ENCODE data around the gene CNTNAP2. TPM values are rescaled to one million over a fixed set of nuclear protein-coding genes. Genes with fewer than 3 reads are reported as not detected.

Gene CNTNAP2
- total RNA-seq, 1 donor from 2014 or later = 0.22 TPM

DNA sequence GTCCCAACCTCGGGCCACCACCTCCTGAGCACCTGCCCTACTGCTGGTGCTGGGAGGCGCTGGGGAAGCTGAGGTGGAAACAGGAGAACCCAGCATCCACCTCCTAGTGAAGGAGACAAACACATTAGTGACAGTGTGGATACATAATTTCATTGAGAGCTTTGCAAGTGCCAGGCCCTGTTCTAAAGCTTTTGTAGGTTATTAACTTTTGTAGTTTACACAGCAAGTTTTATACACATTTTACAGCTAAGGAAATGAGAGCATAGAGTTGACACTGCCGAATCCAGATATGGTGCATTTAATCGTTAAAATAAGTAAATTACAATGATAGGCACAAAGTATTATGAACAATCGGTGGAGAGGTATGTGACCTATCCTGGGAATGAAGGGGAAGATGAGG, 2007.9 kb downstream of the CNTNAP2 start:
- ATAC-seq (no peak), DNase-seq (no peak)
- intact Hi-C loops (cut with micrococcal nuclease) = no loop called here

DNA sequence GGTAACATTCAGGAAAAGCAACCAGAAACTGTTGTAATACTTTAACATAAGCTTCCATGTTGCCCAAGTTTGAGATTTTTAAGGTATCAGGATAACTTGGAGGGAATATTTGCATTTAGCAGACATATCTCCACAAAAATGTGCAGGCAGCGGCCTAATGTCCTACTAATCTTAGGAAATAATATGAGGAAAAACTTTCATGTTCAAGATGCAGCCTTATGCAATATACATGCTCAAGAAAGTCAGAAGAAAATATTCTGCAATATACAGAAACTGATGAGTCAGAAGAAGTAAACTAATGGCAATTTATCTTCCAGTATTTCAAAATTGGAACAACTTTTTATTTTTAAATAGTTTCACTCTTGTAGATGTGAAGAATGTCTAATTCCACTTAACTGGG, 2010.8 kb downstream of the CNTNAP2 start:
- ATAC-seq (no peak), DNase-seq (no peak)
- intact Hi-C loops (cut with micrococcal nuclease) = no loop called here

DNA sequence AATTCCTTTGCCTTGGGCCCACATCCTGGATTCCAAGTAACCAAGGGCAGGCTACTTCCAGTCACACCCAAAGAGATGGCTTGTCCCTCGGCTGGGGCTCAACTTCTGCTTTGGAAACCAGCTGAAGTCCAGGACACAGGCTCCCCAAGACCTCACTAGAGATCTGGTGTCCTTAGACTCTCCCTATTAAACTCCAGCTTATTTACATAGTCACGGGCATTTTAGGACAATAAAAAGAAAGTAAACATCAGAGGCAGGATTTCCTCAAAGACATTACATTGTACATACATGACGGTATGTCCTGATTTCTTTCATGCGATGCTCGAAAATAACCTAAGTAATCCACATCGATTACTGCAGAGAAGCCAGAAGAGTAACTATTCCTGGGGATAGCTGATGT, 2012.4 kb downstream of the CNTNAP2 start:
- no peak for DNase-seq
- intact Hi-C loops (cut with micrococcal nuclease) = no loop called here
- ATAC-seq = no peak

- intact Hi-C loops (cut with micrococcal nuclease) = no loop called here
- ATAC-seq (no peak), DNase-seq (no peak)
These were observed 2018.5 kb downstream of the CNTNAP2 start for GRCh38 chr7:148135116-148135515.

DNA sequence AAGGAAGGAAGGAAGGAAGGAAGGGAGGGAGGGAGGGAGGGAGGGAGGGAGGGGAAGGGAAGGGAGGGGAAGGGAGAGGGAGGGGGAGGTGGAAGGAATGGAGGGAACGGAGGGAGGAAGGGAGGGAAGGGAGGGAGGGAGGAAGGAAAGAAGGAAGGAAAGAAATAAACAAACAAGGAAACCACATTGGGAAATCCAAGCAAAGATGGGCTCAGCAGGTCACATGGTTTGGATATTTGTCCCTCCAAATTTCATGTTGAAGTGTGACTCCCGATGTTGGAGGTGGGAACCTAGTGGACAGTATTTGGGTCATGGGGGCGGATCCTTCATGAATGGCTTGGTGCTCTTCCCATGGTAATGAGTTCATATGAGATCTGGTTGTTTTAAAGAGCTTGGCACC, 2019.4 kb downstream of the CNTNAP2 start:
- ATAC-seq = no peak
- intact Hi-C loops (cut with micrococcal nuclease) = no loop called here
- DNase-seq = no peak

DNA sequence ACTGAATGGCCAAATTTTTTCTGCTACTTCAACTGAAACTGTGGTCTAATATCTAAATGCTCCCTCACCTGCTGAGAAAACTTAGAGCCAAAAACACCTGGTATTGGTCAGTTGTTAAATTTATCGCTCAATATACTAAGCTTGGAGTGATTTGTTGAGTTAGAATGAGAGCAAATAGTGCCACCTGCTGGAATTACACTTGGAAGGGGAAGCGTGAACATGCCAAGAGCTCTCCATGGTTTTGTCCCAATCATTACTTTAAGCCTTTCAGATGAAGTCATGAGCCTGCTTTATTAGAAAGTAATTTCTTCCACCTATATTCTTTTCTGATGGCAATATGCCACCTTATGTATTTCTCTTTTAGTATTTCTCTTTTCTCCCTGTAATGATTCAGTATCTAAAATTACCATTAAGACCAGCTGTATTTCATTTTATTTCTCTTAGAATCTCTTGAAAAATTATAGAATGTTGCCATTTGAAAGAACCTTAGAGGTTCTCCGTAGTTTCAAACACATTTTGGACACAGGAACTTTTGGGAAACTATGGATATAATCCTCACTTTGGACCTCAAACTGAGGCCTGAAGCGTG, 2026.2 kb downstream of the CNTNAP2 start:
- no peak for ATAC-seq
- intact Hi-C loops (cut with micrococcal nuclease) = no loop called here
- DNase-seq = no peak

DNA sequence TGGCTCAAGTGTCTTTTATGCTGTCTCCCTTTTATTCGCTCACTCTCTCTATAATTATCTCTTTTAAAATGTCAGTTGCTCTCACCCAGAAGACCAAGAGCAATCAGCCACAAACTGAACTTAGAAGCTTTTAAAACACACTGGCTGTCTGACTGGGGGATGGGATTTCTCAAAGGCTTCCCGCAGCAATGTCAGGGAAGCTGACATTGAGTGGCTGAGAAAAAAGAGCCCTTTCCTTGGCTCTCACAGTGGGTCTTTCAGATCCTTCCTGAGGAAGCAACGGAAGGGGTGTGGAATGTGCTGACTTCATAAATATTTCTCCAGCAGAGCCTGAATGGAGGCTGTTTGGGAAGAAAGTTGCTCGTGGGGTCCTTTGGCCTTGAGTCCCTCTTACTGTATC, 2028.2 kb downstream of the CNTNAP2 start:
- ATAC-seq = no peak
- no peak for DNase-seq
- intact Hi-C loops (cut with micrococcal nuclease) = no loop called here

DNA sequence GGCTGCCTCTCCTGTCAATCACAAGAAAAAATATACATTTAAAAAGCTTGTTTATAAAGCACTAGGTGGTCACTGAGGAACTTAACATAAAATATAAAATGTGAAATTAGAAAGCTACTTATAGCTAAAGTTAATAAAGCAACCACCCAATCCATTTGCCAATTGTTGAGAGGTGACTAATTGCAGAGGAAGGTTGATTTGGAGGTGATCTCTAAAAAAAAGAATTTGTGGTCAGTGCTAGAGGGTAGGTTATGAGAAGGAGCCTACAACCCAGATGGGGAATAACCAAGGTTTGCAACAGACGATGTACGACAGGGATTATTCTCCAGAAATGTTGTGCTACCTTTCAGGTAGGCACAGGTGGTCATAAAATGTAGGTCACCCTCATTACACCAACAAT, 2029.7 kb downstream of the CNTNAP2 start:
- ATAC-seq (no peak), DNase-seq (no peak)
- intact Hi-C loops (cut with micrococcal nuclease) = no loop called here

- DNase-seq (no peak), ATAC-seq (no peak)
- intact Hi-C loops (cut with micrococcal nuclease) = no loop called here
These were observed 2030.8 kb downstream of the CNTNAP2 start for GRCh38 chr7:148147438-148147837.

DNA sequence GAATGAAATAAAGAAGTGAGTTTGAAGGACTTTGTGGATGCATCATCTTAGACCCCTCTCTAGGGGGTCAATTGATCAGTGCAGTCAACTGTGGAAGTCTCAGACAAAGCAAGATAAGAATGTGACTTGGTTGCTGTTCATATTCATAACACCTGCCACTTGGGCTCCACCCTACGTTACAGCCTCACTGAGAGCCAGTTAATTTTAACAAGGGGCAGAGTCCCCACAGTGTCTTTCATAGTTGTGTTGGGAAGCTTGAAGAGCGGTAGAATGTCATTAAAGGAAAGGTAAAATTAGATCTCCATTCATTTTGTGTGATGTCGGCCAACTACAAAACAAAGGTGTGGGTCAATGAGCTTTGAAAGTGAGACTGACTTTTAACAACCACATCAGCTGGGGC, 2031.9 kb downstream of the CNTNAP2 start:
- intact Hi-C loops (cut with micrococcal nuclease) = no loop called here

GRCh38 chr7:148149730-148150129, 2033.1 kb downstream of the CNTNAP2 start:
- intact Hi-C loops (cut with micrococcal nuclease) = no loop called here
- no peak for ATAC-seq
- no peak for DNase-seq

More for the DNA sequence above, 2031.9 kb downstream of the CNTNAP2 start:
- ATAC-seq = no peak
- DNase-seq = no peak

DNA sequence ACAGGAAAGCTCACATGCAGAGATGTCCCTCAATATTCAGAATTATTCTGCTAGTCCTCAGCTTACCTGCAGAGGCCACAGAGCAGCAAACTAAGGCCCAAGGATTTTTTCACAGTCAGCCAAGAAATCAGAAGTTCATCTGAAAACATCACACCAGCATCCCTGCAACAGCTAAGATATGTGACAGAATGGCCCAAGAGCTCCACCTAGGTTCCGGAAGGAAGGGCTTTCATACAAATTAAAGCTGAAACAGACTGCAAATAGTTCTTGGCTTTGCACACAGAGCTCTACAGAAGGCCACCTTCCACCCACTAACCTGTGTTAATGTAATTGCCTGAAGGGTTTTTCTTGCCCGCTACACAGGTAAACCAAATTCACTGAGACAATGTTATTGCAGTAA, 2035.2 kb downstream of the CNTNAP2 start:
- no peak for DNase-seq
- no peak for ATAC-seq
- intact Hi-C loops (cut with micrococcal nuclease) = no loop called here

GRCh38 chr7:148153616-148154284, 2037.1 kb downstream of the CNTNAP2 start:
- peak; percentile 90 for DNase-seq
- ATAC-seq = peak; percentile 99
- intact Hi-C loops (cut with micrococcal nuclease) = no loop called here

GRCh38 chr7:148155000-148155399, 2038.4 kb downstream of the CNTNAP2 start:
- intact Hi-C loops (cut with micrococcal nuclease) = no loop called here
- DNase-seq (no peak), ATAC-seq (no peak)

DNA sequence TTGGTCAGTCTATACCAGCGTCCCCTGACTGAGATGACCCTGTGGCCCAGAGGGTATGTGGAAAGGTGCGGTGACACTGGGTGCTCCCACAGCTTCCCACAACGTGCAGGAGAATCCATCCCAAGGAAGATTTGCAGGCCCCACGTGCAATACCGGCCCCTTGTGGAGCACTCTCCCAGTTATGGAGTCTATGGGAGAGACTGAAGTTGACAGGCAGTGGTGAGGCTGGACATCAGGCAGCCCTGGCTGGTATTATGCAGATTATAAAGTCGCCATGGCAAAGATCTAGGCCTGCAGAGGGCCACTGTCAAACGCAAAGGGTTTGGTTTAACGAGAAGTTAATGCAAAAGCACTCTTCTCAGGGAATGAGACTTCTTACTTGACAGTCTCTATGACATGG, 2039.2 kb downstream of the CNTNAP2 start:
- no peak for DNase-seq
- intact Hi-C loops (cut with micrococcal nuclease) = no loop called here
- no peak for ATAC-seq

- ATAC-seq (no peak), DNase-seq (no peak)
- intact Hi-C loops (cut with micrococcal nuclease) = no loop called here
These were observed 2039.6 kb downstream of the CNTNAP2 start for GRCh38 chr7:148156233-148156632.

DNA sequence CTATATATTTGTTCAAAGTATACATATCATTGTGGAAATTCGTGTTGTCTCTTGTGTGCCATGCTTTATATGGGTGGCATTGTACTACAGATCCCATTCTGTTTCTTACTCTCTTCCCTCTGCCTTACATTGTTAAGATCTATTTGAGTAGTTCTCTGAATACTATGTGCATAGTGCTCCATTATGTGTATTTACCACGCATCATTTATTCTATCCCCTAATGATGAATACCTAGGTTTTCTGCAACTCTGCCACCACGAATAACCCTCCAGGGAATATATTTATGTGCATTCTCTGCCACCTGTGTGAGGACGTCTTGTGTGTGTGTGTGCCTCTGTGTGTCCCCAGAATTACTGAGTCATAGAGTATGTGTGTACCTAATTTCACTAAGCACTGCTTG, 2042.7 kb downstream of the CNTNAP2 start:
- no peak for ATAC-seq
- intact Hi-C loops (cut with micrococcal nuclease) = no loop called here
- DNase-seq = no peak

DNA sequence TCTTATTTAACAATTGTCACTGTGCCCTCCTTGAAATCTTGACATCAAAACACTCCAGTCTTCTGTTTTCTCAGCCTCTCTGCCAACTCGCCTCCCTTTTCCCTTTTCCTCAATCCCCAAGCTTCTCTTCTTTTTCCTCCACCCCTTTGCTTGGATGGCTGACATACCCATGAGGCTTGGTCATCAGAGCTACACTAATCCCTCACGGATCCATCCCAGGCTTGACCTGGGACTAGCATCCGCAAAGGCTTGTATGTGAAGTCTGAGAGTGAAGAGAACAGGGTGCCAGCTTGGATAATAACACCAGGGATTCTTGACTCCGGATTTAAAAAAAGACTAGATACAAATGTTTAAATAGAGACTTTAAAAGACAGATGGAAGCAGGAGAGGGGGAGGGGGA, 2045.2 kb downstream of the CNTNAP2 start:
- DNase-seq = no peak
- intact Hi-C loops (cut with micrococcal nuclease) = no loop called here
- ATAC-seq = no peak

DNA sequence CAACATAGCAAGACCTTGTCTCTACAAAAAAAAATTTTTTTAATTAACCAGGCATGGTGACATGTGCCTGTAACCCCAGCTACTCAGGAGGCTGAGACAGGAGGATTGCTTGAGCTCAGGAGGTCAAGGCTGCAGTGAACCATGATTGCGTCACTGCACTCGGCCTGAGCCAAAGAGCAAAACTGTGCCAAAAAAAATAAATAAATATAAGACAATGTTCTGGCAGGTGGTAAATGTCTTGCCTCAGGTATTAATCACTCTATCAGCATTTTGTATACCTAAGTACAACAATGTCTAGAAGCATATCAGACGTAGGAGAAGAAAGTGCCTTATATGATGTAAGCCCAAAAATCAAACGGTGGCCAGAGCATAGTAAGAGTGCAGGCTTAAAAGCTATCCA, 2046.2 kb downstream of the CNTNAP2 start:
- no peak for DNase-seq
- intact Hi-C loops (cut with micrococcal nuclease) = no loop called here
- ATAC-seq = no peak

- DNase-seq (no peak), ATAC-seq (no peak)
- intact Hi-C loops (cut with micrococcal nuclease) = no loop called here
These were observed 2046.6 kb downstream of the CNTNAP2 start for GRCh38 chr7:148163246-148163645.

DNA sequence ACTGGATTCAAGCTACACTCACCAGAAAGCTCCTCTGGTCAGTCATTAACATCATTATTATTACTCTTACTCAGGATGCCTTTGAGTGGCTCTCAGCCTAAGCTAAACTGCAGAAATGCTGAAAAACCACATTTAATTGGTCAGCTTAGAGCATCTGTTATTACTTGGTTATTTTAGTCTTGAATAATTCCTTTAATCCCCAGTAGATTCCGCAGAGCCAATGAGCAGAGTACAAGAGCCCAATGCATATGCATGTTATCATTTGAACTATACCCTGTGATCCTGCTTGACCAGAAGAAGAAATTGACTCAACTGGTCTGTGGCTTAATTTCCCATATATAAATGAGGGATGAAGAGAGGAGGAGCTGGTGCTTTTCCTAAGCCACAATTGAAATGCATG, 2056.3 kb downstream of the CNTNAP2 start:
- intact Hi-C loops (cut with micrococcal nuclease) = no loop called here
- no peak for ATAC-seq
- DNase-seq = no peak

Data from left ventricle myocardium superior (tissue), 1 donor.